ENCODE data around the gene MALT1.

MALT1 gene

GRCh38 chr18:58784601-58785137 is 113.4 kb downstream of the MALT1 start:
- H3K4me3 ChIP-seq (ENCODE audit: low read depth, low read length): no peak overlapping the region
- TF ChIP-seq CTCF (IDR thresholded peaks at IDR 0.05; ENCODE audit: borderline replicate concordance, insufficient read depth, low read depth, low read length): no peak

GRCh38 chr18:58785171-58785805 is 114.0 kb downstream of the MALT1 start:
- no peak overlapping the region for H3K4me3 ChIP-seq (ENCODE audit: low read depth, low read length)
- no peak for TF ChIP-seq CTCF (IDR thresholded peaks at IDR 0.05; ENCODE audit: borderline replicate concordance, insufficient read depth, low read depth, low read length)

- no peak for TF ChIP-seq CTCF (IDR thresholded peaks at IDR 0.05; ENCODE audit: borderline replicate concordance, insufficient read depth, low read depth, low read length)
- H3K4me3 ChIP-seq (ENCODE audit: low read depth, low read length): no peak overlapping the region
These were observed 114.6 kb downstream of the MALT1 start for GRCh38 chr18:58785870-58786269.

- no peak for TF ChIP-seq CTCF (IDR thresholded peaks at IDR 0.05; ENCODE audit: borderline replicate concordance, insufficient read depth, low read depth, low read length)
- no peak overlapping the region for H3K4me3 ChIP-seq (ENCODE audit: low read depth, low read length)
These were observed 116.4 kb downstream of the MALT1 start for GRCh38 chr18:58787536-58788149.

GRCh38 chr18:58788470-58788869 is 117.2 kb downstream of the MALT1 start:
- TF ChIP-seq CTCF (IDR thresholded peaks at IDR 0.05; ENCODE audit: borderline replicate concordance, insufficient read depth, low read depth, low read length): no peak
- no peak overlapping the region for H3K4me3 ChIP-seq (ENCODE audit: low read depth, low read length)

- H3K4me3 ChIP-seq (ENCODE audit: low read depth, low read length): no peak overlapping the region
- no peak for TF ChIP-seq CTCF (IDR thresholded peaks at IDR 0.05; ENCODE audit: borderline replicate concordance, insufficient read depth, low read depth, low read length)
These were observed 118.0 kb downstream of the MALT1 start for GRCh38 chr18:58788971-58789875.
